PFSK-1 (cell line): ENCODE results near the gene LSAMP.

Experiments
- POLR2AphosphoS5 ChIP-seq: IDR thresholded peaks from 2 replicates; pipeline ENCODE4 v1.6.1; 2012; ENCODE audit warnings: low read depth, mild to moderate bottlenecking, control low read depth, low read length, moderate library complexity
- SIN3A ChIP-seq: IDR thresholded peaks from 2 replicates; pipeline ENCODE4 v1.6.1; 2012; ENCODE audit warnings: mild to moderate bottlenecking, low read length, moderate library complexity, borderline replicate concordance; ENCODE audit not compliant: insufficient read depth

GRCh38 chr3:115931581-115931980, 513.7 kb downstream of the LSAMP start:
- TF ChIP-seq POLR2AphosphoS5 (no peak), SIN3A (no peak)
